Measurements from ENCODE around the gene RBM11. TPM values are rescaled to one million over a fixed set of nuclear protein-coding genes. Genes with fewer than 3 reads are reported as not detected.

Gene RBM11
- polyA plus RNA-seq, 1 of the 3 experiments (the other 2 are of a cell fraction), result not detected

DNA sequence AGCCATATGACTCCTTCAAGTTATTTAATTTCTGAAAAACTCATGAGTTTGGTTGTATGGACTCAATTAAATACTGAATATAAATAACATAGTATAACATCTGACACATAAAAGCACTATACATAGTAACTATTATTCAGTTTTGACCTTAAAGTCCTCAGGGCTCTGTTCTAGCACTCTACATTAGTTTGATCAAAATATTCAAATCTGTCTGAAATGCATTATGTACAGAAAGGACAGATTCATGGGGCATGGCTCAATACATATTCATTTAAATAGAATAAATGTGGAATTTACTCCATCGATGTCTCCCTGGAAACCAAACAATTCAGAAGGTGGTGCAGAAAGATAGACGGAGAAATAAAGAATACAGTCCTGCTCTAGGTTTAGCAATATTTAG is 49.1 kb downstream of the RBM11 start:
- Histone ChIP-seq H2AFZ (ENCODE audit: low read depth) (no peak overlapping the region), H3K4me2 (no peak overlapping the region), H4K20me1 (ENCODE audit: insufficient read depth) (no peaks in the 10 kb centered on the region), H3K4me1 (ENCODE audit: control insufficient read depth in 1 of 2, insufficient read depth in 2 of 2, low read depth in 1 of 2, low read length in 1 of 2) (no peaks in the 10 kb centered on the region), H3F3A (replicated peaks; ENCODE audit: insufficient read depth) (no peaks in the 10 kb centered on the region), H3K27ac (ENCODE audit: low read depth in 2 of 2, low read length in 1 of 2) (no peak overlapping the region), H3K9ac (no peak overlapping the region), H3K4me3 (ENCODE audit: low read depth in 2 of 2, low read length in 1 of 2) (no peak overlapping the region), H3K27me3 (ENCODE audit: insufficient read depth) (peaks cover 15% of the 10 kb centered on the region; the same call in 1 of the 2 replicates), H3K36me3 (replicated peaks in 1 of 2; ENCODE audit: control insufficient read depth in 1 of 2, insufficient read depth in 2 of 2, low read length in 1 of 2) (no peaks in the 10 kb centered on the region), H3K79me2 (ENCODE audit: insufficient read depth) (no peaks in the 10 kb centered on the region), H3K9me2 (no peaks in the 10 kb centered on the region), H3K9me3 (no peaks in the 10 kb centered on the region)
- TF ChIP-seq JUND (IDR thresholded peaks at IDR 0.05) (no peak), SIN3A (IDR thresholded peaks at IDR 0.05; ENCODE audit: borderline replicate concordance, low read depth, low read length) (no peak), RCOR1 (IDR thresholded peaks at IDR 0.05; ENCODE audit: low read length) (no peak), EP300 (IDR thresholded peaks at IDR 0.05; ENCODE audit: borderline replicate concordance in 1 of 2, low read depth in 1 of 2, low read length in 1 of 2) (no peak), EZH2phosphoT487 (IDR thresholded peaks at IDR 0.05; ENCODE audit: borderline replicate concordance, low read depth) (no peak), GABPA (IDR thresholded peaks at IDR 0.05; ENCODE audit: low read depth) (no peak), NRF1 (IDR thresholded peaks at IDR 0.05; ENCODE audit: low read depth, low read length) (no peak)
- TF ChIP-seq, protein P1, sequence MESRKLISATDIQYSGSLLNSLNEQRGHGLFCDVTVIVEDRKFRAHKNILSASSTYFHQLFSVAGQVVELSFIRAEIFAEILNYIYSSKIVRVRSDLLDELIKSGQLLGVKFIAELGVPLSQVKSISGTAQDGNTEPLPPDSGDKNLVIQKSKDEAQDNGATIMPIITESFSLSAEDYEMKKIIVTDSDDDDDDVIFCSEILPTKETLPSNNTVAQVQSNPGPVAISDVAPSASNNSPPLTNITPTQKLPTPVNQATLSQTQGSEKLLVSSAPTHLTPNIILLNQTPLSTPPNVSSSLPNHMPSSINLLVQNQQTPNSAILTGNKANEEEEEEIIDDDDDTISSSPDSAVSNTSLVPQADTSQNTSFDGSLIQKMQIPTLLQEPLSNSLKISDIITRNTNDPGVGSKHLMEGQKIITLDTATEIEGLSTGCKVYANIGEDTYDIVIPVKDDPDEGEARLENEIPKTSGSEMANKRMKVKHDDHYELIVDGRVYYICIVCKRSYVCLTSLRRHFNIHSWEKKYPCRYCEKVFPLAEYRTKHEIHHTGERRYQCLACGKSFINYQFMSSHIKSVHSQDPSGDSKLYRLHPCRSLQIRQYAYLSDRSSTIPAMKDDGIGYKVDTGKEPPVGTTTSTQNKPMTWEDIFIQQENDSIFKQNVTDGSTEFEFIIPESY (IDR thresholded peaks at IDR 0.05; ENCODE audit: borderline replicate concordance, low read depth), result no peak
- ChIA-PET CTCF (no interaction called here), POLR2A (no interaction called here)
- DNase-seq, result no peak
- 5% methylated on average over 2 of the region's 2 CpGs for WGBS (ENCODE audit: low lambda C conversion rate)

DNA sequence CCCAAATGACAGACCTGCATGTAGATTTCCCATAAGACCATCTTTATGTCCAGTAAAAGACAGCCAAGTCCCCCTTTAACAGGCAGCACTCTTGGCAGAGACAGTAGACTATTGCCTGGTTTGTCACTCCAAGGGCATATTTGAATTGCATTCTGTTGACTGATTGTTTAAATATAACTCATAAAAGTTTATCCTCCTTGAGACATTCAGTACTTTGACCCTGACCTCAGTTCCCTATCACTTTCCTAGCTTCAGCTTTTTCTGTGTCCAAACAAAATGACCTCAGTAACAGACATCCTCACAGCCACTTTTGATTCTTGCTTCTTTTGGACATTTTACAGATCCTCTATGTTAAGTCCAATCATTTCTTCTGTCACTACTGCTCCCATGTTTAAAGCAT is 51.1 kb downstream of the RBM11 start:
- H3K9me3 ChIP-seq, result no peaks in the 10 kb centered on the region
- no peaks in the 10 kb centered on the region for H3K9me2 ChIP-seq
- H2AFZ ChIP-seq (ENCODE audit: low read depth), result no peak overlapping the region
- TF ChIP-seq YY1 (IDR thresholded peaks at IDR 0.05; ENCODE audit: low read depth) (no peak), POLR2AphosphoS5 (IDR thresholded peaks at IDR 0.05; ENCODE audit: low read depth, low read length) (no peak), TCF12 (IDR thresholded peaks at IDR 0.05) (no peak), NRF1 (IDR thresholded peaks at IDR 0.05; ENCODE audit: low read depth, low read length) (no peak), MEF2A (IDR thresholded peaks at IDR 0.05; ENCODE audit: borderline replicate concordance, low read depth) (no peak), EP300 (IDR thresholded peaks at IDR 0.05; ENCODE audit: borderline replicate concordance in 1 of 2, low read depth in 1 of 2, low read length in 1 of 2) (no peak), EZH2phosphoT487 (IDR thresholded peaks at IDR 0.05; ENCODE audit: borderline replicate concordance, low read depth) (no peak)
- TF ChIP-seq, protein P2, sequence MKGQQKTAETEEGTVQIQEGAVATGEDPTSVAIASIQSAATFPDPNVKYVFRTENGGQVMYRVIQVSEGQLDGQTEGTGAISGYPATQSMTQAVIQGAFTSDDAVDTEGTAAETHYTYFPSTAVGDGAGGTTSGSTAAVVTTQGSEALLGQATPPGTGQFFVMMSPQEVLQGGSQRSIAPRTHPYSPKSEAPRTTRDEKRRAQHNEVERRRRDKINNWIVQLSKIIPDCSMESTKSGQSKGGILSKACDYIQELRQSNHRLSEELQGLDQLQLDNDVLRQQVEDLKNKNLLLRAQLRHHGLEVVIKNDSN (IDR thresholded peaks at IDR 0.05; ENCODE audit: borderline replicate concordance, low read depth), result no peak
- POLR2A ChIA-PET, result no interaction called here
- peaks cover 10% of the 10 kb centered on the region; the same call in 1 of the 2 replicates for H3K27me3 ChIP-seq (ENCODE audit: insufficient read depth)
- no peaks in the 10 kb centered on the region for H3F3A ChIP-seq (replicated peaks; ENCODE audit: insufficient read depth)
- H3K79me2 ChIP-seq (ENCODE audit: insufficient read depth), result no peaks in the 10 kb centered on the region
- no peak overlapping the region for H3K9ac ChIP-seq
- no peak overlapping the region for H3K27ac ChIP-seq (ENCODE audit: low read depth in 2 of 2, low read length in 1 of 2)
- H3K4me3 ChIP-seq (ENCODE audit: low read depth in 2 of 2, low read length in 1 of 2), result no peak overlapping the region
- no peaks in the 10 kb centered on the region for H3K4me1 ChIP-seq (ENCODE audit: control insufficient read depth in 1 of 2, insufficient read depth in 2 of 2, low read depth in 1 of 2, low read length in 1 of 2)
- DNase-seq, result no peak
- CTCF ChIA-PET, result no interaction called here
- no peaks in the 10 kb centered on the region for H4K20me1 ChIP-seq (ENCODE audit: insufficient read depth)
- H3K4me2 ChIP-seq, result no peak overlapping the region
- H3K36me3 ChIP-seq (replicated peaks in 1 of 2; ENCODE audit: control insufficient read depth in 1 of 2, insufficient read depth in 2 of 2, low read length in 1 of 2), result no peaks in the 10 kb centered on the region
